HepG2 (cell line): ENCODE results near the gene LENEP. TPM values are rescaled to one million over a fixed set of nuclear protein-coding genes. Genes with fewer than 3 reads are reported as not detected.

ENCODE experiments used
- CBFB ChIP-seq: sonication (generic); formaldehyde crosslinking; IDR thresholded peaks from 2 replicates; pipeline ENCODE4 v1.4.0; 2020; ENCODE audit warnings: missing genetic modification reagents
- CREB3 ChIP-seq: sonication (generic); formaldehyde crosslinking; IDR thresholded peaks from 2 replicates; pipeline ENCODE4 v1.5.0; 2020; ENCODE audit warnings: missing genetic modification reagents
- CREM ChIP-seq, 2 experiments: sonication (generic) in 1 of 2; formaldehyde crosslinking in 1 of 2; IDR thresholded peaks; 2 replicates each; pipeline versions ENCODE4 v1.4.0 to v1.6.1; 2016 to 2020; ENCODE audit warnings: antibody characterized with exemption in 1 of 2, mild to moderate bottlenecking in 1 of 2, missing genetic modification reagents in 1 of 2
- FLYWCH1 ChIP-seq: sonication (generic); formaldehyde crosslinking; IDR thresholded peaks from 2 replicates; pipeline ENCODE4 v1.8.1; 2023; ENCODE audit warnings: mild to moderate bottlenecking, missing genetic modification reagents
- IKZF1 ChIP-seq: fragments of 450-650 bp; IDR thresholded peaks from 2 replicates; pipeline ENCODE4 v1.7.1; 2016
- KDM1A ChIP-seq: IDR thresholded peaks from 2 replicates; pipeline ENCODE4 v1.6.1; 2016; ENCODE audit warnings: missing compliant biosample characterization
- MTERF4 ChIP-seq: sonication (generic); formaldehyde crosslinking; IDR thresholded peaks from 2 replicates; pipeline ENCODE4 v1.8.0; 2023; ENCODE audit warnings: mild to moderate bottlenecking, missing genetic modification reagents
- NKX3-1 ChIP-seq: sonication (generic); formaldehyde crosslinking; IDR thresholded peaks from 2 replicates; pipeline ENCODE4 v1.5.0; 2020; ENCODE audit warnings: missing genetic modification reagents
- NR3C1 ChIP-seq: sonication (generic); formaldehyde crosslinking; IDR thresholded peaks from 2 replicates; pipeline ENCODE4 v1.4.0; 2020; ENCODE audit warnings: missing genetic modification reagents
- PHF20 ChIP-seq: sonication (generic); formaldehyde crosslinking; IDR thresholded peaks from 2 replicates; pipeline ENCODE4 v1.5.0; 2020; ENCODE audit warnings: mild to moderate bottlenecking, missing genetic modification reagents
- PHF21A ChIP-seq: sonication (generic); formaldehyde crosslinking; IDR thresholded peaks from 2 replicates; pipeline ENCODE4 v1.5.0; 2020; ENCODE audit warnings: mild to moderate bottlenecking, missing genetic modification reagents
- PHF5A ChIP-seq: IDR thresholded peaks from one replicate; pipeline ENCODE4 v1.6.1; 2018; ENCODE audit warnings: low read depth, missing genetic modification reagents; ENCODE audit not compliant: unreplicated experiment
- TFDP2 ChIP-seq: sonication (generic); formaldehyde crosslinking; IDR thresholded peaks from 2 replicates; pipeline ENCODE4 v1.4.0; 2020; ENCODE audit warnings: missing genetic modification reagents
- TFE3 ChIP-seq: IDR thresholded peaks from 2 replicates; pipeline ENCODE4 v1.6.1; 2016
- TOPORS ChIP-seq: sonication (generic); formaldehyde crosslinking; IDR thresholded peaks from 2 replicates; pipeline ENCODE4 v1.8.0; 2023; ENCODE audit warnings: mild to moderate bottlenecking, missing genetic modification reagents
- TRAFD1 ChIP-seq: sonication (generic); formaldehyde crosslinking; IDR thresholded peaks from 2 replicates; pipeline ENCODE4 v1.5.1; 2020; ENCODE audit warnings: missing genetic modification reagents, mild to moderate bottlenecking, borderline replicate concordance
- ZMAT5 ChIP-seq: sonication (generic); formaldehyde crosslinking; IDR thresholded peaks from 2 replicates; pipeline ENCODE4 v1.5.0; 2020; ENCODE audit warnings: mild to moderate bottlenecking, low read depth, missing genetic modification reagents, borderline replicate concordance
- ZNF138 ChIP-seq: sonication (generic); formaldehyde crosslinking; IDR thresholded peaks from 2 replicates; pipeline ENCODE4 v1.5.0; 2020; ENCODE audit warnings: mild to moderate bottlenecking, low read depth, missing genetic modification reagents
- ZNF460 ChIP-seq: sonication (generic); formaldehyde crosslinking; IDR thresholded peaks from 2 replicates; pipeline ENCODE4 v1.5.1; 2020; ENCODE audit warnings: missing genetic modification reagents, mild to moderate bottlenecking, borderline replicate concordance
- ZNF639 ChIP-seq: conservative IDR thresholded peaks from 2 replicates; pipeline ENCODE4 v1.6.1; 2018; ENCODE audit warnings: missing genetic modification reagents
- ZNF75D ChIP-seq: sonication (generic); formaldehyde crosslinking; IDR thresholded peaks from 2 replicates; pipeline ENCODE4 v1.8.1; 2023; ENCODE audit warnings: missing genetic modification reagents, mild to moderate bottlenecking, borderline replicate concordance
- ZNF761 ChIP-seq: sonication (generic); formaldehyde crosslinking; conservative IDR thresholded peaks from 2 replicates; pipeline ENCODE4 v1.4.0; 2020; ENCODE audit warnings: mild to moderate bottlenecking, missing genetic modification reagents
- polyA plus RNA-seq, 8 experiments: library from polyadenylated mRNA; depleted of rRNA in 3 of 8; stranded (reverse) in 7 of 8; unstranded in 1 of 8; fragments of >200 nt; fragmentation: Illumina TruSeq in 4 of 8; extraction: Trizol in 4 of 8; gene quantifications; 2 replicates each; pipeline versions ENCODE4 v1.2.1 to v1.2.3, GENCODE V29; 2011 to 2016; ENCODE audit warnings: low read depth in 4 of 8, missing spikeins in 1 of 8, mixed read lengths in 1 of 8; ENCODE audit not compliant: insufficient read depth in 1 of 8
- total RNA-seq, 5 experiments: library from RNA; depleted of rRNA; stranded (reverse); fragments of >200 nt; fragmentation: Illumina TruSeq; extraction: Trizol; gene quantifications; 2 replicates each; pipeline ENCODE4 v1.2.3, GENCODE V29; 2016; ENCODE audit warnings: low read depth in 1 of 5

The LENEP gene
- total and polyA plus RNA-seq, 2 of the 13 experiments (the other 11 are each of a cell fraction or from before 2014, with no cell fraction given), result 0.29 TPM; not detected in 1

- no peak for TF ChIP-seq MTERF4
- no peak for TF ChIP-seq ZMAT5 (CRISPR knock-in tag)
- TF ChIP-seq FLYWCH1, result no peak
- no peak; the same call in 1 of the 2 replicates for TF ChIP-seq PHF21A (CRISPR knock-in tag)
- TF ChIP-seq ZNF138 (CRISPR knock-in tag), result no peak
- TF ChIP-seq NR3C1 (CRISPR knock-in tag), result no peak
- TF ChIP-seq ZNF639, result no peak
- no peak for TF ChIP-seq IKZF1
- no peak for TF ChIP-seq ZNF75D (CRISPR knock-in tag)
- TF ChIP-seq PHF5A (CRISPR knock-in tag), result no peak
- peak; percentile 93 for TF ChIP-seq TOPORS (CRISPR knock-in tag)
- peak; percentile 99 for TF ChIP-seq TFDP2
- TF ChIP-seq CBFB (CRISPR knock-in tag), result 0 out of 2 replicates have a peak, but pooled peaks have one; percentile 57
- peak; percentile 17; the same call in 1 of the 2 replicates for TF ChIP-seq NKX3-1 (CRISPR knock-in tag)
- TF ChIP-seq ZNF460 (CRISPR knock-in tag), result no peak
- peak; percentile 76 for TF ChIP-seq CREM (IDR thresholded peaks at IDR 0.05)
- no peak for TF ChIP-seq CREM (CRISPR knock-in tag; IDR thresholded peaks at IDR 0.05)
- TF ChIP-seq CREB3 (CRISPR knock-in tag), result no peak
- no peak for TF ChIP-seq ZNF761 (CRISPR knock-in tag)
- 0 out of 2 replicates have a peak, but pooled peaks have one; percentile 9 for TF ChIP-seq TRAFD1
- TF ChIP-seq KDM1A (CRISPR knock-in tag), result no peak
- no peak; the same call in 1 of the 2 replicates for TF ChIP-seq TFE3 (CRISPR knock-in tag)
- peak; percentile 82; the same call in 1 of the 2 replicates for TF ChIP-seq PHF20 (CRISPR knock-in tag)
These were observed 19.1 kb upstream of the LENEP start, which contains the start of gene CKS1B (continued) for GRCh38 chr1:154974102-154974807.
